HCT116 (cell line): Measurements from ENCODE around the gene ADCY10. TPM values are rescaled to one million over a fixed set of nuclear protein-coding genes. Genes with fewer than 3 reads are reported as not detected.

Experiments
- ATAC-seq: fragments of 200-7000 bp; cut with Tn5 transposase; 2 replicates; pipeline ENCODE4 v1.9.1; 2020; ENCODE audit warnings: mild to moderate bottlenecking, moderate library complexity
- BruUV-seq: library from RNA; stranded (reverse); fragments of 400-500 nt; replicated peaks from 2 replicates; lab custom pipeline; 2021; lab: Mats Ljungman, UMichigan
- CTCF ChIA-PET: fragments of 300-600 bp; sonication (Branson Sonifier 250); formaldehyde crosslinking; loops from one replicate; lab custom pipeline; 2021; ENCODE audit warnings: antibody characterized with exemption; lab: Charles Lee
- POLR2A ChIA-PET: fragments of 300-600, 350-600 bp; sonication (Branson Sonifier 250); formaldehyde crosslinking; loops from one replicate; lab custom pipeline; 2021; ENCODE audit warnings: antibody characterized with exemption; lab: Charles Lee
- RAD21 ChIA-PET, 2 experiments: fragments of 300-600 bp; sonication (Branson Sonifier 250); formaldehyde crosslinking; loops; one replicate each; lab custom pipeline; 2023; ENCODE audit warnings: low total read pairs in 2 of 2; ENCODE audit not compliant: uncharacterized antibody in 2 of 2, unreplicated experiment in 2 of 2, low non-redundant PET in 1 of 2; lab: Charles Lee
- DNase-seq: peaks from one replicate; pipeline ENCODE4 v3.0.0-alpha.2; 2010; ENCODE audit warnings: low read depth, low spot score
- H2AFZ ChIP-seq: fragments of 200-600 bp; shearing (Covaris generic), sonication (generic); 2 replicates; pipeline ENCODE4 v1.6.1; 2017; ENCODE audit warnings: low read depth, mixed run types, mixed read lengths, antibody characterized with exemption, low read length; ENCODE audit not compliant: poor library complexity, severe bottlenecking
- H3K27ac ChIP-seq: 2 replicates; pipeline ENCODE4 v1.5.1; 2012; ENCODE audit warnings: low read depth, low read length
- H3K27me3 ChIP-seq: fragments of 200-600 bp; sonication (generic); 2 replicates; pipeline ENCODE4 v1.6.1; 2016; ENCODE audit warnings: mixed run types, low read length, mixed read lengths; ENCODE audit not compliant: insufficient read depth
- H3K36me3 ChIP-seq, 2 experiments: fragments of 200-500 bp in 1 of 2; fragments of 200-600 bp in 1 of 2; sonication (Bioruptor generic) in 1 of 2; sonication (generic) in 1 of 2; 2 replicates each; pipeline versions ENCODE4 v1.5.1 to v1.6.1; 2014 to 2016; ENCODE audit warnings: low read length in 2 of 2, inconsistent platforms in 1 of 2, mixed read lengths in 1 of 2, mixed run types in 1 of 2; ENCODE audit not compliant: insufficient read depth in 2 of 2, control insufficient read depth in 1 of 2
- H3K4me1 ChIP-seq, 2 experiments: fragments of 200-600 bp in 1 of 2; sonication (generic) in 1 of 2; 2 replicates each; pipeline versions ENCODE4 v1.5.1 to v1.6.1; 2012 to 2017; ENCODE audit warnings: low read length in 2 of 2, inconsistent platforms in 1 of 2, mild to moderate bottlenecking in 1 of 2, mixed read lengths in 1 of 2, mixed run types in 1 of 2, moderate library complexity in 1 of 2; ENCODE audit not compliant: insufficient read depth in 2 of 2, control insufficient read depth in 1 of 2
- H3K4me2 ChIP-seq: fragments of 200-600 bp; sonication (generic); 2 replicates; pipeline ENCODE4 v1.6.1; 2017; ENCODE audit warnings: mixed run types, low read length, mixed read lengths
- H3K4me3 ChIP-seq, 2 experiments: fragments of 200-600 bp in 1 of 2; sonication (generic) in 1 of 2; replicated peaks in 1 of 2; 2 replicates each; pipeline ENCODE4 v1.5.1; 2011 to 2016; ENCODE audit warnings: low read length in 2 of 2, control low read depth in 1 of 2, low read depth in 1 of 2, mild to moderate bottlenecking in 1 of 2, mixed read lengths in 1 of 2, mixed run types in 1 of 2
- H3K79me2 ChIP-seq: fragments of 200-600 bp; sonication (generic); 2 replicates; pipeline ENCODE4 v1.6.1; 2017; ENCODE audit warnings: mild to moderate bottlenecking, mixed run types, low read length, moderate library complexity, mixed read lengths; ENCODE audit not compliant: insufficient read depth
- H3K9ac ChIP-seq: fragments of 200-600 bp; sonication (generic); 2 replicates; pipeline ENCODE4 v1.6.1; 2016; ENCODE audit warnings: low read length, mixed read lengths
- H3K9me2 ChIP-seq: fragments of 200-600 bp; sonication (generic), shearing (Covaris generic); 2 replicates; pipeline ENCODE4 v1.6.1; 2017; ENCODE audit warnings: mixed run types, mild to moderate bottlenecking, moderate library complexity; ENCODE audit not compliant: insufficient read depth
- H3K9me3 ChIP-seq, 2 experiments: fragments of 200-500 bp in 1 of 2; fragments of 200-600 bp in 1 of 2; sonication (Bioruptor generic) in 1 of 2; sonication (generic) in 1 of 2; 2 replicates each; pipeline ENCODE4 v1.6.1; 2014 to 2017; ENCODE audit warnings: low read length in 2 of 2, mixed read lengths in 2 of 2, inconsistent platforms in 1 of 2, low read depth in 1 of 2, mild to moderate bottlenecking in 1 of 2, mixed run types in 1 of 2, moderate library complexity in 1 of 2; ENCODE audit not compliant: control insufficient read depth in 1 of 2, insufficient read depth in 1 of 2
- H4K20me1 ChIP-seq: fragments of 200-600 bp; sonication (generic), shearing (Covaris generic); 2 replicates; pipeline ENCODE4 v1.6.1; 2017; ENCODE audit warnings: mixed run types, mild to moderate bottlenecking, moderate library complexity; ENCODE audit not compliant: insufficient read depth
- ATF3 ChIP-seq: IDR thresholded peaks from 2 replicates; pipeline ENCODE4 v1.6.1; 2012
- CBX3 ChIP-seq: IDR thresholded peaks from 2 replicates; pipeline ENCODE4 v1.6.1; 2012; ENCODE audit warnings: low read depth
- CEBPB ChIP-seq: IDR thresholded peaks from 2 replicates; pipeline ENCODE4 v1.6.1; 2012; ENCODE audit warnings: low read depth
- CTCF ChIP-seq, 3 experiments: fragments of 200-600 bp in 1 of 3; sonication (generic) in 1 of 3; IDR thresholded peaks in 2 of 3; conservative IDR thresholded peaks in 1 of 3; 2 replicates each; pipeline ENCODE4 v1.5.1; 2012 to 2017; ENCODE audit warnings: low read depth in 2 of 3, low read length in 2 of 3, antibody characterized with exemption in 1 of 3, borderline replicate concordance in 1 of 3, control low read depth in 1 of 3, mild to moderate bottlenecking in 1 of 3, mixed read lengths in 1 of 3, mixed run types in 1 of 3, moderate library complexity in 1 of 3; ENCODE audit not compliant: insufficient read depth in 1 of 3
- EGR1 ChIP-seq: IDR thresholded peaks from 2 replicates; pipeline ENCODE4 v1.6.1; 2012; ENCODE audit warnings: low read depth
- ELF1 ChIP-seq: IDR thresholded peaks from 2 replicates; pipeline ENCODE4 v1.6.1; 2012; ENCODE audit warnings: low read depth, borderline replicate concordance
- EZH2 ChIP-seq: fragments of 200-600 bp; sonication (generic); IDR thresholded peaks from 2 replicates; pipeline ENCODE4 v1.6.1; 2017; ENCODE audit warnings: antibody characterized with exemption, mixed run types
- EZH2phosphoT487 ChIP-seq: fragments of 200-600 bp; IDR thresholded peaks from 2 replicates; pipeline ENCODE4 v1.6.1; 2018; ENCODE audit warnings: antibody characterized with exemption, borderline replicate concordance
- FOSL1 ChIP-seq: IDR thresholded peaks from 2 replicates; pipeline ENCODE4 v1.6.1; 2012; ENCODE audit warnings: low read depth
- MAX ChIP-seq: IDR thresholded peaks from 2 replicates; pipeline ENCODE4 v1.6.1; 2012
- POLR2A ChIP-seq: IDR thresholded peaks from 2 replicates; pipeline ENCODE4 v1.7.0; 2011; ENCODE audit warnings: borderline replicate concordance; ENCODE audit not compliant: insufficient read depth, insufficient read length; ENCODE audit errors: extremely low read depth
- RAD21 ChIP-seq: IDR thresholded peaks from 2 replicates; pipeline ENCODE4 v1.6.1; 2012; ENCODE audit warnings: low read depth, mild to moderate bottlenecking
- SP1 ChIP-seq: IDR thresholded peaks from 2 replicates; pipeline ENCODE4 v1.6.1; 2012; ENCODE audit warnings: low read depth
- TCF7L2 ChIP-seq: IDR thresholded peaks from 2 replicates; pipeline ENCODE4 v1.7.0; 2011; ENCODE audit warnings: borderline replicate concordance, inconsistent platforms; ENCODE audit not compliant: insufficient read depth, insufficient read length; ENCODE audit errors: extremely low read depth
- intact Hi-C: fragments of 100-400 bp; cut with micrococcal nuclease; formaldehyde crosslinking; loops from 2 replicates; pipeline ENCODE4 v1.10.0; 2022
- total RNA-seq: library from RNA; stranded (reverse); gene quantifications from one replicate; pipeline ENCODE4 v1.2.1, GENCODE V29; 2021; ENCODE audit not compliant: unreplicated experiment

Gene ADCY10
- total RNA-seq, 1 experiment from 2014 or later: 0.30 TPM

- no peaks in the 10 kb centered on the region for H3K9me2 ChIP-seq
- H3K27ac ChIP-seq: no peak overlapping the region
- peaks cover 56% of the 10 kb centered on the region for H3K79me2 ChIP-seq
- H3K4me1 ChIP-seq: no peaks in the 10 kb centered on the region
- H3K9ac ChIP-seq: no peak overlapping the region
- intact Hi-C loops: no loop called here
- H3K4me2 ChIP-seq: no peak overlapping the region
- no peaks in the 10 kb centered on the region for H4K20me1 ChIP-seq
- TF ChIP-seq CBX3 (no peak), CTCF (IDR thresholded peaks at IDR 0.05 in 2 of 3, conservative IDR thresholded peaks at IDR 0.05 in 1 of 3; ENCODE audit: borderline replicate concordance in 1 of 3, insufficient read depth in 1 of 3, low read depth in 2 of 3, low read length in 2 of 3) (no peak), SP1 (no peak), POLR2A (no peak), EGR1 (no peak), EZH2phosphoT487 (no peak), ELF1 (no peak), TCF7L2 (no peak), FOSL1 (no peak), MAX (no peak), EZH2 (no peak), ATF3 (no peak), CEBPB (no peak), RAD21 (no peak)
- no peaks in the 10 kb centered on the region; a peak in 1 of 4 replicates for H3K36me3 ChIP-seq
- no peak overlapping the region for H3K4me3 ChIP-seq
- ChIA-PET POLR2A (no interaction called here), CTCF (no interaction called here), RAD21 (interaction anchor here in 1 of 2 experiments (0.6 kb wide), 1 partner anchor 8 kb away, joined by 3 read pairs; no protein-coding TSS in a partner anchor)
- DNase-seq (no peak), ATAC-seq (no peak)
- no peak overlapping the region for H2AFZ ChIP-seq
- no TSS peak for BruUV-seq
- H3K27me3 ChIP-seq: no peaks in the 10 kb centered on the region
- H3K9me3 ChIP-seq: no peaks in the 10 kb centered on the region
Observed at GRCh38 chr1:167762061-167762746, 151.7 kb downstream of the ADCY10 start.
